BE2C (cell line): ENCODE measurements around the gene CCDC57.

ENCODE experiments used
- DNase-seq: peaks from one replicate; pipeline ENCODE4 v3.0.0-alpha.2; 2020
- H3K27me3 ChIP-seq: fragments of 250-450 bp; sonication (Bioruptor Pico); 2 replicates; pipeline ENCODE4 v1.5.1; 2020; ENCODE audit warnings: mild to moderate bottlenecking
- H3K36me3 ChIP-seq: fragments of 250-450 bp; sonication (Bioruptor Pico); 2 replicates; pipeline ENCODE4 v1.5.1; 2020; ENCODE audit warnings: mild to moderate bottlenecking
- H3K4me1 ChIP-seq: fragments of 250-450 bp; sonication (Bioruptor Pico); 2 replicates; pipeline ENCODE4 v1.5.1; 2020
- H3K4me3 ChIP-seq: 2 replicates; pipeline ENCODE4 v1.5.1; 2011; ENCODE audit warnings: low read depth, low read length
- H3K9me3 ChIP-seq: fragments of 250-450 bp; sonication (Bioruptor Pico); 2 replicates; pipeline ENCODE4 v1.5.1; 2020
- TF ChIP-seq, protein P1 (sequence below): IDR thresholded peaks from 2 replicates; pipeline ENCODE4 v1.5.1; 2012; ENCODE audit warnings: mild to moderate bottlenecking, low read depth, low read length

Gene CCDC57

DNA sequence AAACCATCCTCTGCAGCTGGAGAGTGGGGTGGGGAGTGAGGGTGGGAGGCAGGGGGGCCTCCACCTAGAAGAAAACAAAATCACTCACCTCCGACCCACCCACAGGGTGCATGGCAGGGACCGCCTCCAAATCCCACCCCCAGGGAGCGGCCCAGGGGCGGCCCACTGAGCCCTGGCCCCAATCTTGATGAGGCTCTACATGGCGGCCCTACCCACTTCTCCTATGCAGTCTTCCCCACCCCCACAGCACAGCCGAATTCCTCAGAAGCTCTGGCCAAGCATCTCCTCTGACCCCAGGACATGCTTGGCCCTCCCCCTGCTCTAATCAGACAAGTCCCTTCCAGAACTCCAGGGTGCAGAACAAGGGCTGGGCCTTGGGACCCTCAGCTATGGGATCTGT, 96.4 kb downstream of the CCDC57 start:
- no peak overlapping the region for H3K4me3 ChIP-seq
- no peaks in the 10 kb centered on the region for H3K36me3 ChIP-seq
- H3K27me3 ChIP-seq, result no peaks in the 10 kb centered on the region
- no peaks in the 10 kb centered on the region for H3K9me3 ChIP-seq
- TF ChIP-seq, protein P1, sequence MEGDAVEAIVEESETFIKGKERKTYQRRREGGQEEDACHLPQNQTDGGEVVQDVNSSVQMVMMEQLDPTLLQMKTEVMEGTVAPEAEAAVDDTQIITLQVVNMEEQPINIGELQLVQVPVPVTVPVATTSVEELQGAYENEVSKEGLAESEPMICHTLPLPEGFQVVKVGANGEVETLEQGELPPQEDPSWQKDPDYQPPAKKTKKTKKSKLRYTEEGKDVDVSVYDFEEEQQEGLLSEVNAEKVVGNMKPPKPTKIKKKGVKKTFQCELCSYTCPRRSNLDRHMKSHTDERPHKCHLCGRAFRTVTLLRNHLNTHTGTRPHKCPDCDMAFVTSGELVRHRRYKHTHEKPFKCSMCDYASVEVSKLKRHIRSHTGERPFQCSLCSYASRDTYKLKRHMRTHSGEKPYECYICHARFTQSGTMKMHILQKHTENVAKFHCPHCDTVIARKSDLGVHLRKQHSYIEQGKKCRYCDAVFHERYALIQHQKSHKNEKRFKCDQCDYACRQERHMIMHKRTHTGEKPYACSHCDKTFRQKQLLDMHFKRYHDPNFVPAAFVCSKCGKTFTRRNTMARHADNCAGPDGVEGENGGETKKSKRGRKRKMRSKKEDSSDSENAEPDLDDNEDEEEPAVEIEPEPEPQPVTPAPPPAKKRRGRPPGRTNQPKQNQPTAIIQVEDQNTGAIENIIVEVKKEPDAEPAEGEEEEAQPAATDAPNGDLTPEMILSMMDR, result no peak
- DNase-seq, result no peak
- H3K4me1 ChIP-seq, result no peaks in the 10 kb centered on the region; the same call in 1 of the 2 replicates

DNA sequence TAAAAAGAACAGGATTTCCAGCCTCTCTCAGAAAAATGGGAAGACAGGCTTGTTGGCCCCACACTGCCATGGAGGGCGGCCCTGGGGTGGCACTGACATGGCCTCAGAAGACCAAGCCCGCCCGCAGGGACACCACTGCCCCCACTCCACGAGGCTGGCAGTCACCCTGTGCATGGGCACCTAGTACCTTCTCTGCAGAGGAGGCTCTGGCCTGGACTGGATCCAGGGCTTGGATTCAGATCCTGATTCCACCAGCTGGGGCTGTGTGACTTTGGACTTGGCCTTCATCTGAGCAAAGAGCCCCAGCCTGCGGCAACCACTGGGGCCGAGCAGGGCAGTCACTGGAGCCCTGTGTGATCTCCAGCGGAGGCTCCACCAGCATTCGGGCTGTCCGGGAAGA, 97.8 kb downstream of the CCDC57 start:
- H3K9me3 ChIP-seq, result no peaks in the 10 kb centered on the region
- no peaks in the 10 kb centered on the region for H3K4me1 ChIP-seq
- no peak overlapping the region for H3K4me3 ChIP-seq
- TF ChIP-seq, protein P1, result no peak
- no peak for DNase-seq
- H3K36me3 ChIP-seq, result no peaks in the 10 kb centered on the region
- no peaks in the 10 kb centered on the region for H3K27me3 ChIP-seq

DNA sequence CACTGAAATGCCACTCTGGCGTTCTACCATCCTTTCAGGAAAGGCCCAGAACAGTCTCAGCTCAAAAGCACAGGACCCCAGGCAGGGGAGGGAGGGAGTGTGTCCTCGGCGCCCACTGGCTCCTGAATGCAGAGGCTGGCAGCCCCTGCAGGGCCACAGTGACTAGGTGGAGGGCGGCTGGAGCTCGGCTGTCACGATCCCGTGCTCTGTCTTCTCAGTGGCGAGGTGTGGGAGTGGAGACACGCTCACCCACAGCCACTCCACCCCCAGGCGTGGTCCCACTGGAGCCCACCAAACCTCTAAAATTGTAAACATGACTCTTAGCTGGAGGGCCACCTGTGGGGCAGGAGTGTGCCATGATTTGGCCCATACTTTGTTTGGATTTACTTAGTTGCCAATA, 98.2 kb downstream of the CCDC57 start:
- H3K27me3 ChIP-seq, result no peaks in the 10 kb centered on the region
- no peaks in the 10 kb centered on the region for H3K4me1 ChIP-seq
- no peak for DNase-seq
- no peaks in the 10 kb centered on the region for H3K36me3 ChIP-seq
- no peak overlapping the region for H3K4me3 ChIP-seq
- TF ChIP-seq, protein P1, result no peak
- H3K9me3 ChIP-seq, result no peaks in the 10 kb centered on the region

DNA sequence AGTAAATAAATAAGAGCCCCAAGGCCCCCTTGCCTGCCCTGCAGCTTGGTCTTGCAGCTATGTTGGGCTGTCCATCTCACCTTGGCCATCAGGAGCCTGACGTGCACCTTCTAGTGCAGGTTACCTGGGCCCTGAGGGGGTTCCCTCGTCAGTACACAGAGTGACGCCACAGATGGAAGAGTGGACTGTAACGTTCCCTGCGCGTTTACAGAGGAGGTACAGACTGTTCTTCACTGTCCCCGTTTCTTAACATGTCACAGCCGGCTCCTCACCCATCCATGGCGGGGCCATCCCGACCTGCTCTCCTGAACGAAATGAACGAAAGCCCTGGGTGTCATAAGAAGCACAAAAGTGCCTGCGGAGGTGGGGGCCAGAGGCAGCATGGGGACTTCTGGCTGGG, 98.7 kb downstream of the CCDC57 start:
- no peak overlapping the region for H3K4me3 ChIP-seq
- H3K27me3 ChIP-seq, result no peaks in the 10 kb centered on the region
- H3K36me3 ChIP-seq, result no peaks in the 10 kb centered on the region
- H3K9me3 ChIP-seq, result no peaks in the 10 kb centered on the region
- TF ChIP-seq, protein P1, result no peak
- no peaks in the 10 kb centered on the region for H3K4me1 ChIP-seq
- no peak for DNase-seq

DNA sequence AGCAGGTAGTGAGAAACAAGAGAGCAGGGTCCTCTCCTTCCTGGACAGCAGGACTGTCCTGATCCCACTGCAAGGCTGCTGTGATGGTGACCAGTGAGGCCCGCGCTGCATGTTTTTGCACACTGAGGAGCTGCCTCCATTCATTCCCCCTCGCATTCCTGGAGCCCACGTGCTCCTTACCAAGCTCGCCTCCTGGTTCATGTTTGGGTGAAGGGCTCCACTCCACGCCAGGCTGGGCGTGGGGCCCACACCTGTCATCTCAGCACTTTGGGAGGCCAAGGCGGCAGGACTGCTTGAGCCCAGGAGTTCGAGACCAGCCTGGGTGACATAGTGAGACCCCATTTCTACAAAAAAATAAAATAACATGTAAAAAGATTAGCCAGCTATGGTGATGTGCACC, 99.2 kb downstream of the CCDC57 start:
- Histone ChIP-seq H3K9me3 (no peaks in the 10 kb centered on the region), H3K4me3 (no peak overlapping the region), H3K4me1 (no peaks in the 10 kb centered on the region), H3K36me3 (no peaks in the 10 kb centered on the region), H3K27me3 (no peaks in the 10 kb centered on the region)
- TF ChIP-seq, protein P1, result no peak
- DNase-seq, result no peak

DNA sequence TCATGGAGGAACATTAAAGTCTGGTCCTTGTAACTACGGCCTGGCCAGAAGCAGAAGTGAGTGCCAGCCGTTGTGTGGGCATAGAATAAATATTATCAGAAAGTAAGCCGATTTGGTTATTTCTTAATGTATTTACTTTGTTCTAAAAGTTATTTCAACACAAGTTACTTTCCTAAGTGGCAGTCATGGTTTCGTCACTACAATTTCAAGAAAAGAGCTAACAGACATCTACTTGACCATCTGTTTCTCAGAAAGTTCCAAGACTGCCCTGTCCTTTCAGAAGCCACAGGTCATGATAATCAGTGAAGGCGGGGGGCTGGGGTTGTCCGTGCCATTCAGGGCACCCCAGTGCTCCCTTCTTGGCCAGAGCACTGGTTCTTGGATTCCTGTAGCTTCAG, 99.7 kb downstream of the CCDC57 start:
- Histone ChIP-seq H3K9me3 (no peaks in the 10 kb centered on the region), H3K4me1 (no peaks in the 10 kb centered on the region), H3K36me3 (no peaks in the 10 kb centered on the region), H3K27me3 (no peaks in the 10 kb centered on the region), H3K4me3 (no peak overlapping the region)
- DNase-seq, result no peak
- TF ChIP-seq, protein P1, result no peak
